Endometrial microvascular endothelial cells (primary cell): ENCODE data around the gene PDE4B. TPM values are rescaled to one million over a fixed set of nuclear protein-coding genes. Genes with fewer than 3 reads are reported as not detected.
"Not testable (repeated sequence)": the region's sequence is repeated elsewhere in the genome, so short reads cannot be mapped to it uniquely, and the experiment has no call there.

ENCODE experiments used
- in situ Hi-C: cut with HindIII; loops from 2 replicates; pipeline ENCODE4 v1.10.0; 2017; ENCODE audit warnings: low sequenced_read_pairs, low pct_unique_long_range_greater_than_20kb; ENCODE audit errors: inconsistent ontology term
- total RNA-seq: library from RNA; depleted of rRNA; stranded (reverse); fragments of >200 nt; gene quantifications from one replicate; pipeline ENCODE4 v1.2.3, GENCODE V29; 2015; ENCODE audit errors: inconsistent ontology term

Gene PDE4B
- total RNA-seq, 1 donor from 2014 or later = 21.9 TPM

DNA sequence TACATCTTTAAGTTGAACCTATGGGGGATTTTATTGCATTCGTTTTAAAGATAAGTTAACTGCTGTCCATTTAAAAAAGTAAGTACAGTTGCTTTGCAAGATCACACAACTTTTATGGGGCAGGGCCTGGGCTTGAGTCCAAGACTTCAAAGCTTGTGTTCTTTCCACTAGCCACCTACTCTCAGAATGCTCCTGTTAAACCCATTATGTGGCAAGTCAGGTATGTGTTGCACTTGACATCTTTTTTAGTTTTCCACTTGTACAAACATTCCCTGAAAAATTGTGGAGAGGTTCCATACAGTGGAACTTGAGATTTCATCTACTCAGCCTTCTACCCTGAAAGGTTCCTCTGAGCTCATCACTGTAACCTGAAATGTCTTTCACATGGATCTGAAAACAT is 505.8 kb downstream of the PDE4B start:
- in situ Hi-C loops = no loop called here

DNA sequence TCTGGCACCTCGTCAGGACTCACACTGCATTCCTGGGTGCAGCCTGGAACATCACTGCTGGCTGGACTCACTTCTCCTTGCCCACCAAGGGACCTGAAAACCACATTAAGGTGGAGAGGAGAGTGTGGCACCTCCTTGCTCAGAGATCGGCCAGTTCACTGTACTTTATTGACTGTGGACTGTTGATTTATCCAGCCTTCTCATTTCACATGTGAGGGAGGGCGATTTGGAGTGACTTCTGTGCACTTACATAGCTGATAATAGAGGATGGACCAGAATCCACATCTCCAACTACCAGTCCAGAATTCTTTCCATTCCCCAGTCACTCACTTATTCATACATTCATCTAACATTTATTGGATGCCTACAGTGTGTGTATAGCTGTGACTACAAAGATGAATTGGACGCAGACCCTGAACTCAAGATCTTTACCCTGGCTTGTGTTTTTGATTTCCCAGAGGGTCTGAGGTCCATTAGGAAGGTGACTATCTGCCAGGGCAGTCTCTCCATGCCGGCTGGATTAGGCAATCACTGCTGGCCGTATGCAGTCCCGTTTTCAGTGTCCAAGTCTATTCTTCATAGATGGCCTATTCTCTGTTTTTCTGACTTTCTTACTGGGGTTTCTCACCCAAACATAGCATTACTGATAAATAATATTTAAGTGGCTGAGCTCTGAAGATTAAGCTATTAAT is 507.7 kb downstream of the PDE4B start:
- in situ Hi-C loops = no loop called here

DNA sequence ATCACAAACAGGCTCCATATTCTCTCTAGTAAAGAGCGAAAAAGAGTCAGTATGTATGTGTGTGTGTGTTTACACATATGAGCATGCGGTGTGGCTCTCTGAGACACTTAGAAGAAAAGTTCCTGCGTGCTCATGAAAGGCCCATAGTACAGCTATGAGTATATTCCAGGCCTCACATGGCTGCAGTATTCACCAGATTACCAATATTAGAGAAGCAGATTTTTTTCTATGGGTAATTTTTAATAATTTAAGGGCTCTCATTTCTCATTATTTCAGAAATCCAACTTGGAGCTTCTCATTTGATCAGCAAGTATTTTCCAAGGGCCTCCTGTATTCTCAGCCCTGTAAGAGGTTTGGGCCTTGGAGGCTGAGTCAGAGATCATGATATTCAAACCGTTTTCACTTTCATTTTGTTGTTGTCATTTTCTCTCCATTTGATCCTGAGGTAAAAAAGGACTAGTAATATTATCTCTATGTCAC is 508.3 kb downstream of the PDE4B start:
- in situ Hi-C loops = no loop called here

DNA sequence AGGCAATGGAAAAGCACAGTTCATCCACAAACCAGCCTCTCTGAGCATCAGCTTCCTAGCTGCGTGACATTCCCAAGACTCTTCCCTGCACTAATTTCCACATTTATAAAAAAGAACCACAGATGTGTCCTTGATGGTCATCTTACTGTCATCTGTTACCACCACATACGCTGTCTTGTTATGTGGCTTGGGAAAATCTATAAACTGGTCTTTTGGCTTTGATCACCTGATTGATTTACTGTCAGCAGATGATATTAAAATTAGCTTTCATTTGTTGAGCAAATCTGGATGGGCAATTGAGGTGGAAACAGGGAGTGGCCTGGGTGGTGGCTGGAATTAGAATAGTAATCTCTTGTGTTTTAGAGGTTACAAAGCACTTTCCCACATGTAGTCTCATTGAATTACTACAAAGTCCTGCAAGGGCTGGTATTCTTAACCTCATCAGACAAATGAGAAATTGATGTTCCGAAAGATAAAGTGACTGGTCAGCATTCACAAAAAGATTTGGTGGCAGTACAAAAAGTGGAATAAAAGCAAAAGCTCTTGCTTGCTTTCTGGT is 509.6 kb downstream of the PDE4B start:
- in situ Hi-C loops = no loop called here

DNA sequence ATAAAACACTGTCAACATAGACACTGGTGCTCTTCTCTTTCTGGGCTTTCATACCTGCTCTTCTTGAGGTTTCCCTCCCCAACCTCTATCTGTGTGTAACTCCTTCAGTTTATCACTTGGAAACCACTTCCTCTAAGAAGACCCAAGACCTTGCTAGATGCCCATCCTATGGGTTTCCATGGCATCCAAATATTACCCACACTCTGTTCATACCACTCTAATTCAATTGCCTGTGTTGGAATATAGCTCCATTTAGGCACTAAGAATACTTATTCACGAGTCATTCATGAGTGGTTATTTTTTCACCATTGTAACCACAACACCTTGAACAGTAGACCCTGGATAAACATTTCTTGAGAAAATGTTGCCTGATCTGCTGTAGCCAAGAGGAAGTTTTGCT is 510.1 kb downstream of the PDE4B start:
- in situ Hi-C loops = no loop called here

DNA sequence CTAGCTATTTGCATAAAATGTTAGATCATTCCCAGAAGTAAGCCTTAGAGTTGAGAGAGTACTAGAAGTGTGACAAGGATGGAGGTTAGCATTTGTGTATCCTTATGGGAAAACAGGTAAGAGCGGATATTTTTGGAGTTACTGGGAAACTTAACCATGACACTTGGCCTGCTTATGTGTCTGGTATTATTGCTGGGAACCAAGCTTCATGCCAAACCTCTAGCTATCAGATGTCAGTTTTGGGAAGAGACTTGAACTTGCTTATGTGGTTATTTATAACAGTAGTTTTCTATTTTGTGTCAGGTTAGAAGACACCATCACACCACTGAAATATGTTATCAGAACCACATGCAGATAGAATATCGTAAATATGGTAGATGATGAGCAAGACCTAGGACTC is 511.0 kb downstream of the PDE4B start:
- in situ Hi-C loops = no loop called here

DNA sequence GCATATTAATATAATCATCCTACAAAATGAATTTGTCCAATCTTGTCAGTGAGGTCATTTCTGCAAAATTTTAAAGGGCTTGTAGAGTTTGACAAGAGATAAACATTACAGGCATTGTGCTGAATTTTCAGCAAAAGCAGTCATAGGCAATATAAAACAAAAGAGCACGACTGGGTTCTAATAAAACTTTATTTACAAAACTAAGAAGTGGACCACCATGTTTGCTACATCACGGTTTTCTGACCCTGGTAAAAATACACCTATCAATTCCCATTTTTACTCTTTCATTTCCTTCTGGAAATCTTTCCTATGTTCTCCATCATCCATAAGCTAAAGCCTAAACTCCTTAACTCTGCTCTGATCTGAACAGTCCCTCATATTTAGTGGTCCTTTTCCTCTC is 511.4 kb downstream of the PDE4B start:
- in situ Hi-C loops = no loop called here

DNA sequence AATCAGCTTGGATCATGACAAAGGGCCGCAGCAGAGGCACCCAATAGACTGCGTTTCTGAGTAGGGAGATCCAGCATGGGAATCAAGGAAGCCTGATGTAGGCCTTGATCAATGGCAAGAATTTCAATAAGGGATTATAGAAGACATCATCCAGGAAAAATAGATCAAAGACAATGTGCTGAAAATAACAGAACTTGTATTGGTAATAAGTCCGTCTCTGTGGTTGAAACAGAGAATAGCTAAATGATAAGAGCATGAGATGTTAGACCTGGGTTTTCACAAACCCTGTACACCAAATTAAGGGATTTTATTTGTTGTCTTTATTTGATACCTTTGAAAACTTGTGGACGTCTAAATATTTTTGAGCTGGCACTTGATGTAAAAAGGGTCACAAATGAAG is 513.2 kb downstream of the PDE4B start:
- in situ Hi-C loops = no loop called here

DNA sequence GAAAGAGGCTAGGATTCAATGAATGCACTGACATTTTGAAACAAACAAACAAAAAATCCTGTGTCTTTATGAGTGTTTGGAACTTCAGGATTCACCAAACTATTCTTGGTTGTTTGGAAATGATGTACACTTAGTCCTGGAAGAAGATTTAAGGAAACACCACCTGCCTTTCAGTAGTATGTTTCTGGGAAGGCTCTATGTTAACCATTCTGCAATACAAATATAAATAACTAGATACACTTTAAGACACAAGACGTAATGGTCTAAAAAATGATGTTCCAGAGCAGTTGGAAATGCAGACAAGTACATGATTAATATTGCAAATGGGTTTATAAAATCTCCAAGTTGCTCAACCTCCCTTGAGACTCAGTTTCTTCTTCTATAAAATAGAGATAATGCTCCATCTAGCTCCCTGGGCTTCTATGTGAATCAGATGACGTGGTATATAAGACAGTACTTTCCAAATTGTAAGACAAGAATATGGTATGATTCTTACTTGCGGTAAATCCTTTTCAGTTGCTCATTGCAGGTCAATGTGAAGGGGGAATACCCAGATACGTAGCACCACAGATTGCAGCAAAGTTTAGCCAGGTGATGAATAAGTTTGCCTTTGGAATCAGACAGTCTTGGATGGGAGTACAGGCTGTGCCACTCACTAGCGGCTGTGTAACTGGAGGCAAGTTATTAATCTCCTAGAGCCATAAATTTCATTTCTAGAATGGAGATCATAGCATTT is 516.5 kb downstream of the PDE4B start:
- in situ Hi-C loops = no loop called here

DNA sequence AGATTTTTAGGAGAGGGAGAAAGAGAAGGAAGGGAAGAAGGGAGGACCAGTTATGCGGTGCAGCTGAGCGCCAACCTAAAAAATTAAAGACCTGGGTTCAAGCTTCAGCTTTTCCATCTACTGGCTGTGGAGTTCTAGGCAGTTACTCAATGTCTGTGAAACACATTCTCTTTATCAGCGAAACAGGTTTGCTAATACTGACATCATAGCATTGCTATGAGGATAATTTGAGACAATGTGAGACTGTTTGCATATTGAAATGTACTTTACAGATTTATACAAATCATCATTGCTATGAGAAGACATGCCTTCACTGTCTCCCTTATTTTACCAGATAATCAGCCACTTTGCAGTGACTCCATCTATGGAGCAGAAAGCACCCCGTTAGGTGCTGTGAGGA is 518.4 kb downstream of the PDE4B start:
- in situ Hi-C loops = no loop called here

DNA sequence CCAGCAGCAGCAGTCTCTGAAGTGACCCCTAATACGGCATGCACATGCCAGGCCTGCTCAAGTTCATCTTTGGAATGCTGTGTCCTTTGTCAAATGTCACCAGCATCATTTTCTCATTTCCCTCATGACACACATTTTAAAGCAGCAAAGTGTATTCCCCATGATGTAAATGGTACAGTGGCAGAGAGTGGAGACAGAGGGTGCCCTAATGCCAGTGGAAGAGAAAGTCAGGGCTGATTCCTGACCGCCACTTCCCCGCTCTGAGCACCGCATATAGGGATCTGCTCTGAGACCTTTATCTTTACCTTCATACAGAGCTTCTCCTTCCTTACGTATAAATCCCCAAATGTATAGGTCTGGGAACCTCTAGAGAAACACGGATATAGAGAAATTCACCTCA is 518.9 kb downstream of the PDE4B start:
- in situ Hi-C loops = no loop called here

DNA sequence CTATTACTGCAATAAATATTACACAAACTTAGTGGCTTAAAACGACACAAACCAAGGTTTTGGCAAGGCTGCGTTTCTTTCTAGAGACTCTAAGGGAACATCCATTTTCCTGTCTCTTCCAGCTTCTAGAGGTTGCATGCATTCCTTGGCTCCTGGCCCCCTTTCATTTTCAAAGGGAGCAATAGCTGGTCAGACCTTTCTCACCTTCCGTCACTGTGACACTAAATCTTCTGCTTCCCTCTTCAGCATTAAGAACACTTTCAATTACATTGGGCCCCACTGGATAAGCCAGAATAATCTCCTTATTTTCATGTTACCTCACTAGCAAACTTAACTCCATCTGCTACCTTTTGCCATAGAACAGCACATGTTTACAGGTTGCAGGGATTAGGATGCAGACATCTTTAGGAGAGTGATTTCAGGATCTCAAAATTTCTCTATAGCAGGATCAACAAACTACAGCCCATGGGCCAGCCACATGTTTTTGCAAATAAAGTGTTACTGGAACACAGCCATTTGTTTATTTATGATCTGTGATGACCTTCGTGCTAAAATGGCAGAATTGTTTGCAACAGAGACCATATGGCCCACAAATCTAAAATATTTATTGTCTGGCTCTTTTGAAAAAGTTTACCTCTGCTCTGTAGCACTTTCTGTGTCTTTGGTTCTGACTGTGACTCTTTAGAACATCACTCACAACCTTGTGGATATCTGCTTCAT is 519.7 kb downstream of the PDE4B start:
- in situ Hi-C loops = no loop called here

DNA sequence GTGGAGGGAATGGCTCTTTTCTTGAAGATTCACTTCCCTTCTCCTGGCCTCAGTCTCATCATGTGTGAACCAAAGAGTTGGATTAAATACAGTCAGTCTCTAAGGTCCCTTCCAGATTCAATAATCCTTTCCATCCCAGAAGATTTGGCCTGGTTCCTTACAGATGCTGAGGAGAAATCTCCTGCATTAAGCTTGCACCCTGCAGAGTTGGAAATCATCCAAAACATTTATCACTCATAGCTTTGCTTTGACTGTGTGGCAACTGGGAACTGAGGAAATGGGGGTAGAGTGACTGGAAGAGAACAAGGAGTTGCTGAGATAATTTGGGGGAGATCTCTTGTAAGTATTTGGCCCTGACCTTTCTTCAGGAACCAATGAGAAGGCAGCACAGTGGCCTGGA is 520.7 kb downstream of the PDE4B start:
- in situ Hi-C loops = no loop called here

DNA sequence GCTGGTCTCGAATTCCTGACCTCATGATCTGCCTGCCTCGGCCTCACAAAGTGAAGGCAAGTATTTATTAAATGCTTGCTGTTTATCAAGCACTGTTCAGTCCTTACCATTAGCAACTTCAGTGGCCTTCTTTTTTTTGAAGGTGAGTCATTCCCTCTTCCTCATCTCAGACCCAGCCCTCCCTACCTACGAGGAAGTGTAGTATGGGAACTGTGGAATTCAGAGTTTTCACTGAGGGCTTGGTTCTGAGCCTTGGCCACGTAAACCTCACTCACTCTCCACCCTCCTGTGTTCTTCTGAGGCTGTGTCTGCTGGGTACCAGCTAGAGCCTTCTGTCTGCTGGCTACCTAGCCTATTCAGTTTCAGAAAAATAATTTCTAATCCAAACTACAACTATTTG is 523.0 kb downstream of the PDE4B start:
- in situ Hi-C loops = no loop called here

DNA sequence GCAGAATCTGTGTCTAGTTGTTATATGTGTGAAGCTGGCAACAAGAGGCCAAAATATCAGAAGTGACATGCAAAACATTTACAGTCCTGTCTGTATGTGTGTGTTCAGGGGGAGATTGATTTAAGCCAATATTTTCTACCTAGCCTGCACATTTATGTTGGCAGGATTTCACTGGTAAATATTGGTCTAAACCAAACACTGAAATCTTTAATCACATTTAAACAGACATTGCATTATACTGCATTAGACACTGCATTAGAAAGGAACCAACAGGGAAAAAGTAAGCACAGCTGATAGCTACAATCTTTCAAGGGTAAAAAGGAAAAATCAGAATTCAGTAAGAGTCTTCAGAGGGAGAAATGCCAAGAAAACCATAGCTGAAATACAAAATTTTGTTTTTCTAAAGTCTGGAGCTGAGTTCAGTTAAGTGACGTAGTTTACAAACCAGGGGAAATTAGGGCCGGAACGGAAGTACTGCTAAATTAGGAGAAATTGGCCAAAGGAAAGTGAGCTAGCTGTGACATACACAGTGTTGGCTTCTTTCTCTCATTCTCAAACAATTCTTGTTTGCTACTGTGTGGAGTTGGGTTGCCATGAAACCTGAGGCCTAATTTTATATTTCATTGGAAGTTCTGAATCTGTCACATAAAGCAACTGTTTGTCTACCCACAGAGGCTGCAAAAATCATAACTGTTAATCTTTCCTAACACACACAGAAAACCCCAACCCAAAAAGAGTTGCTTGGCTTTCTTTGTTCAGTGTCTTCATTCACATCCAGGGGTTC is 524.0 kb downstream of the PDE4B start:
- in situ Hi-C loops = no loop called here

DNA sequence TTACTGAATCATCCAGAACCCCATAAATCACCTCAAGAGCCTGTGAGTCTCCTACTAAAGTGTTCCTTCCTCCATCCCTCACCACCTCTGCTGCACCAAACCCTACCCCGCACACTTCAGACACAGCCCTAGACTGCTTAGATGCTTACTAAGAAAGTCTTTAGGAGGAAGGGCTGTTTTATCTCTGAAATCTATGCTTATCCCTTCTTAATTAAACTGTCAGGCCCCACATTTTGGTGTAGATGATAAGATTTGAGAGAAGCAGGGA is 524.5 kb downstream of the PDE4B start:
- in situ Hi-C loops = no loop called here

DNA sequence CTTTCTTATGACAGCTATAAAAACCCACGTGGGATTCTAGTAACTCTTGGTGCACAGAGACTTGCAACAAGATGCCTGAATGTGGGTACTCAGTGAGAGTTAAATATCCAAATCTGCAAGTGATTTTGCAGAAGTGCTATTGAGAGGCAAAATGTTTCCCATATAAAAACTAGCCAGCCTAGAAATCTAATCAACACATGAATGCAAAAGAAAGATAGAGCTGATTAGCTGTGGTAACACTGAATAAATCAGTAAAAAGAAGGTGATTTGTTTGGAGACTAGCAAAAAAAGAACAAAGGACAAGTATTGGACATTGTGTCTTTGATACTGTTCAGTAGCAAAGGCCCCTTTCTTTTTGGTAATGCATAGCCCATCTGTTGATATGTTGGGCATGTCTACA is 527.5 kb downstream of the PDE4B start:
- in situ Hi-C loops = no loop called here

DNA sequence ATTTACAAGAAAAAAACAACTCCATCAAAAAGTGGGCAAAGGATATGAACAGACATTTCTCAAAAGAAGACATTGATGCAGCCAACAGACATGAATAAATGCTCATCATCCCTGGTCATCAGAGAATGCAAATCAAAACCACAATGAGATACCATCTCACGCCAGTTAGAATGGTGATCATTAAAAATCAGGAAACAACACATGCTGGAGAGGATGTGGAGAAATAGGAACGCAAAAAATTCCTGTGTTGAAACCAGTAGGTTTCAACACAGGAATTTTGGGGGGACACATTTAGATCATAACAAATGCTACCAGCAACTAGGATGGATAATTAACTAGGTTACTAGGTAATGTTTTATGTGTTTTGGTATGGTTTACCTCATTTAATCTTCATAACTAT is 529.8 kb downstream of the PDE4B start:
- in situ Hi-C loops = not testable (repeated sequence)

DNA sequence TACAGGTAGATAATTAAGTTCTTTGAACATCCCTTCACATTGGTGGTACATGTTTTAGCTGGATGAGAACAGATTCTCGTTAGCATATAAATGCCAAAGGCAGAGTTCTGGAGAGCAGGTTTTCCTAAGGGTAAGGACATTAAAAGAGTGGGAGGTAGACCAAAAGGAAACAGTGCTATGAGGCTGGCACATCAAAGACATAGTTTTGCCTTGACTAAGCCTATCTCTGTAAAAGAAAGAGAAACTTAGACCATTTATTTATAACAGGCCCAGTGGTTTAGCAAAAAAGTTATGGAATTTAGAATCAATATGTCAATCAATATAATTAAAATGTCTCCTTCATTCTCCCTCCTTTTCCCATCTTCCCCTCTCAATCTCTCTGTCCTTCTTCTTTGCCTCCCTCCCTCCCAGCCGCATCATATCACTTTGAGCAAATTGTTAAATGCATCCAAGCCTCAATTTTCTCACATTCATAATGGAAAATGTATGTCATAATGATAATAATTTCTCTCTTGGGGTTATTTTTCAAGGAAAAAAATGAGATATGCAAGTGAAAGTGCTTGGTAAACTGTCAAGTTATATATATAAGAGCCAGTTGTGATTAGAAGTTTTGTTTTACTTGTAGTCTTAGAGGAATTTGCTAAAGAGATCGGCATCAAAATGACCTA is 531.4 kb downstream of the PDE4B start:
- in situ Hi-C loops = no loop called here
